GM21825 (cell line): ENCODE results near the gene SERPINC1.
"Not testable (repeated sequence)": the region's sequence is repeated elsewhere in the genome, so short reads cannot be mapped to it uniquely, and the experiment has no call there.

Source experiments
- ATAC-seq: cut with Tn5 transposase; IDR thresholded peaks from one replicate; pipeline ENCODE4 v1.9.1; 2021; ENCODE audit warnings: mild to moderate bottlenecking, moderate library complexity; ENCODE audit not compliant: unreplicated experiment

The SERPINC1 gene

GRCh38 chr1:173893611-173894010, 23.5 kb downstream of the SERPINC1 start:
- ATAC-seq = no peak

DNA sequence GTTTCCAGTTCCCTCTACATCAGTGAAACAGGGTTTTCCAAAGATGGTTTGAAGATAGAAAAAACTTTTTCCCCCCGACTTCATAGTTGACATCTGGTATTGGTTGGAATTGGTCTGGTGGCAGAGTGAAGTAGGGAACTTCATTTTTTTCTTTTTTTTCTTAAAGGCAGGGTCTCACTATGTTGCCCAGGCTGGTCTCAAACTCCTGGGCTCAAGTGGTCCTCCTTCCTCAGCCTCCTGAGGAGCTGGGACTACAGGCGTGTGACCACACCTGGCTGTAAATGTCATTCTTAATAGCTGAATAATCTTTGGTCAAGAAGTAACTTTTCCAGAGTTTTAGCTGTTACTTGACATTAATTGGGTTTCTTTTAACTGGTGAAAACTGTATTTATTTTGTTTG, 27.2 kb downstream of the SERPINC1 start:
- ATAC-seq = no peak

- no peak for ATAC-seq
Measured at GRCh38 chr1:173888749-173889148, 28.4 kb downstream of the SERPINC1 start.

GRCh38 chr1:173887627-173888026, 29.5 kb downstream of the SERPINC1 start:
- no peak for ATAC-seq

DNA sequence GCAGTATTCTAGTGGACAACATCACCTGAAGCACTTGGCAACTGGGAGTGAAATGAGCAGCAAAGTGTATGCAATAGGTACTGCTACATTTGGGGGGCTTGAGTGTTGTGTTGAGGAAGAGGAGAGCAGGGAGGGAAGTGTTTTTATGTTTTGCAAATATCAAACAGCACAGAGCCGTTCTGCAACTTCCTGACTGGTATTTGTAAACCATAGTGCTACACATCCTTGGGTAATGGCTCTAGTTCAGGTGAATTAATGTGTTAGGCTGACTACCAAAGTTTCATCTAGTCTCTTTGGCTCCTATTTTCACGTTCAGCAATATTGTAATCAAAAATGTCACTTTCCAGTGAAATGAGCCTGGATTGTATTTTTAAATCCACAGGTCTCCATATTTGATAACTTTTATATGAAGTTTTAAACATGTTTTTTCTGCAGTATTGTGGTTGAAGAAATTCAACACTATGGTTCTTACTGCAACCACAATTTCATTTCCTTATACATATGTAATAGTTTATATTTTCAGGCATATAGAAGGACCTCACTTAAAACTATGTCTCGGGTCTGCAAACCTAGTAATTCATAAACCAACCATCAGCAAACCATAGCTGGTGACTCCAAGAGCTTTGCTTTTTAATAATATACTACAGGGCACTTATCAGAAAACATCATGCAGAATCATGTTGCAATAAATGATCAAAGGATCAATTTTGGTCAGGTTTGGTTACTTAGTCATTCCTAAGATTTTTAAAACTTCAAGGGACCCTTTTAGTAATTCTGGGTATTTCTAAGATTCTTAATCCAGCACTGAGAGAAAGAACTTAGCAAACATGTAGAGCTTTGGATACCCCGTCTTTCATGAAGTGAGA, 30.1 kb downstream of the SERPINC1 start:
- ATAC-seq = no peak

- no peak for ATAC-seq
Measured at GRCh38 chr1:173884701-173885100, 32.4 kb downstream of the SERPINC1 start.

- not testable (repeated sequence) for ATAC-seq
Measured at GRCh38 chr1:173881117-173881516, 36.0 kb downstream of the SERPINC1 start.

DNA sequence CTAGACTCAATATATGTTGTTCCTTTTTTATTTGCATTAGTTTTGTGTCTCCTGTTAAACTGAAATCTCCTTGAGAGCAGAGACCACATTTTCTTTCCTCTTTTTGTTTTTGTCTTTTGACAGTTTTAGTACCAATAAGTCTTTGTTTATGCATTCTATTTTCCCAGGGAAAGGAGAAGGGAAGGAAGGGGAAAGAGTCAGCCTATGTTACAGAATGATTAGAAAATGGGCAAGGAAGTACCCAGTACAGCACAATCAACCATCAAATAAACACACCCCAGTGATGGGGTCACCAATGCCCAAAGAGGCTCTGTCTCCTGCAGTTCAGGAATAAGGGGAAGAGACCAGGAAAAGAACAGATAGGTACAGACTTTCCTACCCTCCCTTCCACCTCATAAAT, 38.9 kb downstream of the SERPINC1 start:
- ATAC-seq = no peak

DNA sequence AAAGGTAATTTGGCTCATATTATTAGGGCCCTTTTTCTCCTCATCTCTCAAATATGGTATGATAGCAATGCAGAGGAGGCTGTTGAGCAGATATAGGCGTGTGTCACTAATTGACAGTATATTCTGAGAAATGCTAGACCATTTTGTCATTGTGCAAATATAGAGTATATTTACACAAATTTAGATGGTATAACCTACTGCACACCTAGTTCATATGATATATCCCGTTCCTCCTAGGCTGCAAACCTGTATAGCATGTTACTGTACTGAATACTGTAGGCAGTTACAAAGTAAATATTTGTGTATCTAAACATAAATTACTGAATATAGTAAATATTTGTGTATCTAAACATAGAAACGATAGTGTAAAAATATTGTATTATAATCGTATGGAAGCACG, 40.4 kb downstream of the SERPINC1 start:
- no peak for ATAC-seq

DNA sequence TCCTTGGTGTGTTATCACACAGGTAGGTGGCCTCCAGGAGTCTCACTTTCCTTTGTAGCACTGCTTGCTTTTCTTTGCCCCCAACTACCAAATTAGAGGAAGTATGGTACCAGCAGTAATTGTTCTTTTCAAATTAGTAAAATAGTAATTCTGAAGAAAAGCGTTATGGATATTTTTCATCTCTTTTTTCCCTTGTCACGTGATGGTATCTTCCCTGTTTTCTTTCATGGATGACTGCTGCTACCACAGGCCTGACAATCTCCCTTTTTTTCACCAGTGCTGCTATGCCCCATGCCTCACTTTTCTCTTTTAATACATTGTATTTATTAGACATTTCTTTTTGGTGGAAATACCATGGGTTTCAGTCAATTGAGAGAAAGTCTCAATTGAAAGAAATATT, 45.6 kb downstream of the SERPINC1 start:
- no peak for ATAC-seq

DNA sequence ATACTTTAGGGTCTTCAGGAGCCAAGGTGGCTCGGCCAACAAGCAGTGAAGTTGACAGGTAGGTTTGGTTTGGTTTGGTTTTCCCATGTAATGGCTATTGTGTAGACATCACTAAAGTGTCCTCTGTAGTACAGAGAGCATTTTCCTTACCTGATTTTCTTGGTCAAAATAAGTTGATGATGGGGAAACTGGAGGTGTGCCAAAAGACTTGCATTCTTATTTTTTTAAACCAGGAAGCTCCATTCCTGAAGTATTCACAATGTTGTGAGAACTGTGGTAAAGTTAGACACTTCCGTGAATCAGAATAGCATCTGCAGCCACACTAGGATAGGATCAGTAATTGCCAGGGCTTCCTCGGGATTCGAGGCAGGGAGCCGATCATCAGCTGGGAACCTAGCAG, 46.0 kb downstream of the SERPINC1 start:
- no peak for ATAC-seq

DNA sequence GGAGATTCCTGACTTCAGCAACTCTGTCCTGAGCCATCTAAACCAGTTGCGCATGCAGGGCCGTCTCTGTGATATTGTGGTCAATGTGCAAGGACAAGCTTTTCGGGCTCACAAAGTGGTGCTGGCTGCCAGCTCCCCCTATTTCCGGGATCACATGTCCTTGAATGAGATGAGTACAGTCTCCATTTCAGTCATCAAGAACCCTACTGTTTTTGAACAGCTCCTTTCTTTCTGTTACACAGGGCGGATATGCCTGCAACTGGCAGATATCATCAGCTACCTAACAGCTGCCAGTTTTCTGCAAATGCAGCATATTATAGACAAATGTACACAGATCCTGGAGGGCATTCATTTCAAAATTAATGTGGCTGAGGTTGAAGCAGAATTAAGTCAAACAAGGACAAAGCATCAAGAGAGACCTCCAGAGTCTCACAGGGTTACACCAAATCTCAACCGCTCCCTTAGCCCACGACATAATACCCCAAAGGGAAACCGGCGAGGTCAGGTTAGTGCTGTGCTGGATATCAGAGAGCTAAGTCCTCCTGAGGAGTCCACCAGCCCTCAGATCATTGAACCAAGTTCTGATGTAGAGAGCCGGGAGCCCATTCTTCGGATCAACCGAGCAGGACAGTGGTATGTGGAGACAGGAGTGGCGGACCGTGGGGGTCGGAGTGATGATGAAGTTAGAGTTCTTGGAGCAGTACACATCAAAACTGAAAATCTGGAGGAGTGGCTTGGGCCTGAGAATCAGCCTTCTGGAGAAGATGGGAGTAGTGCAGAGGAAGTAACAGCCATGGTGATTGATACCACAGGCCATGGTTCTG, 46.7 kb downstream of the SERPINC1 start:
- no peak for ATAC-seq

GRCh38 chr1:173869021-173869359, 48.1 kb downstream of the SERPINC1 start:
- no peak for ATAC-seq

DNA sequence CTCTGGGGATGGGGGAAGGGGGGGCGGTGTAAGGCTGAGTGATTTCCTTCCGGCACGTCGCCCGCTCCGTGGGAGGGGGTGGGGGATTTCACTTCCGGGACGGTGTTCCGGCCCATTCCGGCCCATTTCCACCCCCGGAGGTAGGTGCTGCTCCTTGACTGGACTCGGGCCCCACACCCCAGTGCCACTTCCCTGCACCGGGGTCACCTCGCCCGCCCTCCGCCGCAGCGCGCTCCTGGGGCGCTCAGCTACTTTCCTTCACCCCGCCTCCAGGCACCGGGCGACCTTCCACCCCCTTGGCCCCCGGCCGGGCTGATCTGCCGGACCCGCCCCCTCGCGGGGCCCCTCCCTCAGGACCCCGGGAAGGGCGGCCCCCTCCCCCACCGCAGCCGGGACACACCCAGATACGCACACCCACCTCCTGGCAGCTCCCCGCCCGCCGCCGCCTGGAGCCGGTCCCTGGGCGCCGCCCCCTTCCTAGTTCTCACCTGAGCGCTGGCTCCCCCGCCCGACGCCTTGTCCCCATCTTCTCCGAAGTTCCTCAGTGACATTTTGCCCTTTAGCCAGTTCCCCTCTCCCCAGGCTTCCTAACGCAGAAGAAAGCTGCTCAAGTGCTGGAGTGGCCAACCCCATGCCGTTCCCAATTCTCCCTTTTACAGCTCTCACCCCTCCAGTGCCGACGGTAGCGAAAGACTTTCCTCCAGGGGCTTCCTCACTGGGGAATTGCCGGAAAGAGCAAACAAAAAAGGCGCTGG, 48.7 kb downstream of the SERPINC1 start, which contains the start of gene ZBTB37:
Gene ZBTB37 (plus strand): TSS at position 115 of the 755 bp plus-strand sequence. CDS start 1,846 bp downstream, outside the sequence.
- ATAC-seq = peak; percentile 61

DNA sequence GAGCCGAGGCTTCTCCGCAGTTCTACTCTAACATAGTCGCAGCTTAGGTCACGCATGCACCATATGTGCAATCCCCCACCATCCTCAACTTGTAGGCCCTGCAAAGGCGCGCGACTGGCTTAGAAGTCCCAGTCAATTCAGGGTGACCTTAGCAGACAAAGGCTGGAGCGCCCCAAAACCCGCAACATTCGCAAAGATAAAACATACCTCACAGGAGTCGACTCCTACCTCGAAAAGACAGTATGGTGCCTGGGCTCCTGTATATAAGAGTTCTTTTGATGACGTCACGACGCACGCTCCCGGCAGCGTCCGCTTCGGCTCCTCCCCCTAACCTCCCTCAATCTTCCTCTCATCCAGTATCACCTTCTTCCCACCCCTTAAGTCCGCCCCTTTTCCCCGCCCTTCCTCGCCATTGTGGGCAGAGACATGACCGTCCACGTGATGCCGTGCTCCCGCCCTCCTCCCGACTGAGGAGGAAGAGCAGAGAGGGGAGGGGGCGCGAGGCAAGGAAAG, 49.3 kb downstream of the SERPINC1 start, which contains the start of gene GAS5:
Gene GAS5 (minus strand): TSS at position 237 of the 513 bp plus-strand sequence.
- peak; percentile 75 for ATAC-seq

DNA sequence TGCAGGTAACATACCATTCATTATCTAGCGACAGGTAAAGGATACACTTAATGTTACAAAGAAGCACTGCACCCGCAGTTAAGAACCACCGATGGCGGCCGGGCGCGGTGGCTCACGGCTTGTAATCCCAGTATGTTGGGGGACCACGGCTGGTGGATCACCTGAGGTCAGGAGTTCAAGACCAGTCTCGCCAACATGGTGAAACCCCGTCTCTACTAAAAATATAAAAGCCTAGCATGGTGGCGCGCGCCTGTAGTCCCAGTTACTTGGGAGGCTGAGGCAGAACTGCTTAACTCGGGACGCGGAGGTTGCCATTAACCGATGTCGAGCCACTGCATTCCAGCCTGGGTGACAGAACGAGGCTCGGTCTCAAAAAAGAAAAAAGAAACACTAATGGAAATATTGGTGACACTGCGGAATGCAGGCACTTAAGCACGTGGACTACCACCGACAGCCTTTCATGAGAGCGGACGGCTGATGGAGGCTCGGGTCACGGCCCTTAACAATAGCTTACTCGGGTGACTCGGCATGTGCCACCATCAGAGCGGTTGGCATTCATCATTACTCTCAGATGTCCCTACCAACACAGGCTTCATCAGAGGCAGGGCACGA, 49.9 kb downstream of the SERPINC1 start:
- ATAC-seq = no peak

DNA sequence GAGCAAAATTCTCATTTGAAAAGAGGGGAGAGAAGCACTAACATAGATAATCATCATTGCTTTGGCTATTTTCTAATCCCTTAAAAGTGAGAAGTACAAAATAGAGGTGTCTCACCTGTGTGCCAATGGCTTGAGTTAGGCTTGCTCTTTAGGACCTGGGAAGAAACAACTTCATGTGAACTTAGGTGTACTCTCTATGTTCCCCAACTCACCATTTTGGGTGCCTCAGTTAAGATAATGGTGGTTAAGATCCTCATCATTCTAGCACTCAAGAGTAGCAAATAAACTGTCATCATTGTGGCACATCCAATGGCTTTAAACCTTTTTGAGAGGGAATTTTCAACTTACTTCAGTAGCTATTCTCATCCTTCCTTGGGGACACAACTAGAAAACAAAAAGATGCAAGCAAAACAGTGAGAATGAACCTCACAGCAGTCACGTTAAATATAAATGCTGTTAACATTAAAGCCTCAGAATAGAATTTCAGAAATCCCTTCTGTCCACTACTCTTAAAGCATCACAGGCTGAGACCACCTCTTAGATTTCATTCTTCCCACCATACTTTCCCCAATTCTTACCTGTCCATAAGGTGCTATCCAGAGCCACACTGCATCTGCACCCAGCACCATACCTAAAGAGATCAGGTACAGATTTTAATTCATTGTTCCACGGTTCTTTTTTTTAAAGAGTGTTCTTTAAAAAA, 50.6 kb downstream of the SERPINC1 start:
- no peak for ATAC-seq

DNA sequence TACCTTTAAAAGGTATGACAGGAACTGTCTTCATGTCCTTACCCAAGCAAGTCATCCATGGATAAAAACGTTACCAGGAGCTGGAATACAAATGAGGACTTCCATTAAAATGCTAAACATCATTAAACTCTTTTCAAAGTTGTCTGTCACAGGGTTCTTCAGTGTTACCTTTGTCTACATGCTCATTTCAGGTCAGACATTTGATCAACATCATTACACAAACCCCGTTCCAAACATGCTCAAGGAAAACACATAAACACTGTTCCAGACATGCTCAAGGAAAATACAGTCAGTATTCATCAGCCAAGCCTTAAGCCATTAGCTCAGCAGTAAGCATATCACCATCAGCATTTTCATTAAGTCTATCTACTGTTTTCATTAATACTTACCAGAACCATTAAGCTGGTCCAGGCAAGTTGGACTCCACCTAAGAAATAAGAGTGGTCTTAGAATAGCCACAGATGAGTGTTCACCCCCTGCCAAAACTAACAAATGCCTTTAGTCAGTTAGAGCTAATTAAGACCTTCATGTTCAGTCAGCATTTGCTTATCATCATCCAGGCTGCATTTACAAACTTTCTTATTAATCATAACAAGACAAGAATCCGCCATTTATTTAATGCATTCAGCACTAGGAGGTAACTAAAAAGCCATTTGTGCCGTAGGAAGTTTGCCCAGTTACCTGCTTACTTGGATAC, 51.5 kb downstream of the SERPINC1 start:
- no peak for ATAC-seq

- ATAC-seq = no peak
Measured at GRCh38 chr1:173864179-173864867, 52.8 kb downstream of the SERPINC1 start.
